ENCODE data around the gene CHD1L. TPM values are rescaled to one million over a fixed set of nuclear protein-coding genes. Genes with fewer than 3 reads are reported as not detected.

The CHD1L gene
- total and polyA plus RNA-seq, 9 donors, result 8.5 to 30.9 (median 16.8) TPM

DNA sequence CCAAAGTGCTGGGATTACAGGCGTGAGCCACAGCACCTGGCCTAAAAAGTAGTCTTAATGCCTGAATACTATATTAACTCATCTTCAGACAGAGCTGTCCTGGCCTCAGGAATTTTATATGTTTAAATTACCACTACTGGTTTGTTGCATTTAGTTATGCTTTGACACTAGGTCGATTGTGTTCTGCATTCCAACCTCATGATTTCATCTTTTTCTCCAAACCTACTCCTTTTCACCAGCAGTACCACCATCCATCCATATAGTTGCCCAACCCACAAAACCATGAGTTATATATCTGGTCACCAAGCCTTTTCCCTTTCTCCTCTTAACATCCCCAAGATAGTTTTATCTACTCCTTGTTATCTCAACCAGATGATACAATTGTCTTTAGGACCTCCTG lies 39.9 kb upstream of the CHD1L start:
- 61 to 64% (median 63%) methylated on average over 2 of the region's 2 CpGs for WGBS, 3 donors
- Histone ChIP-seq H3K9me3 (no peaks in the 10 kb centered on the region), H3K4me3 (no peak overlapping the region), H3K36me3 (no peaks in the 10 kb centered on the region), H3K27me3 (no peaks in the 10 kb centered on the region), H3K4me1 (ENCODE audit: insufficient read depth) (no peaks in the 10 kb centered on the region), H3K27ac (no peak overlapping the region)
- intact Hi-C loops (cut with DNase I), result no loop called here
- TF ChIP-seq POLR2A (IDR thresholded peaks at IDR 0.05), result no peak
- no peak for TF ChIP-seq EP300 (IDR thresholded peaks at IDR 0.05)
- TF ChIP-seq, protein P1, sequence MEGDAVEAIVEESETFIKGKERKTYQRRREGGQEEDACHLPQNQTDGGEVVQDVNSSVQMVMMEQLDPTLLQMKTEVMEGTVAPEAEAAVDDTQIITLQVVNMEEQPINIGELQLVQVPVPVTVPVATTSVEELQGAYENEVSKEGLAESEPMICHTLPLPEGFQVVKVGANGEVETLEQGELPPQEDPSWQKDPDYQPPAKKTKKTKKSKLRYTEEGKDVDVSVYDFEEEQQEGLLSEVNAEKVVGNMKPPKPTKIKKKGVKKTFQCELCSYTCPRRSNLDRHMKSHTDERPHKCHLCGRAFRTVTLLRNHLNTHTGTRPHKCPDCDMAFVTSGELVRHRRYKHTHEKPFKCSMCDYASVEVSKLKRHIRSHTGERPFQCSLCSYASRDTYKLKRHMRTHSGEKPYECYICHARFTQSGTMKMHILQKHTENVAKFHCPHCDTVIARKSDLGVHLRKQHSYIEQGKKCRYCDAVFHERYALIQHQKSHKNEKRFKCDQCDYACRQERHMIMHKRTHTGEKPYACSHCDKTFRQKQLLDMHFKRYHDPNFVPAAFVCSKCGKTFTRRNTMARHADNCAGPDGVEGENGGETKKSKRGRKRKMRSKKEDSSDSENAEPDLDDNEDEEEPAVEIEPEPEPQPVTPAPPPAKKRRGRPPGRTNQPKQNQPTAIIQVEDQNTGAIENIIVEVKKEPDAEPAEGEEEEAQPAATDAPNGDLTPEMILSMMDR (IDR thresholded peaks at IDR 0.05), result no peak
- no peak for DNase-seq

DNA sequence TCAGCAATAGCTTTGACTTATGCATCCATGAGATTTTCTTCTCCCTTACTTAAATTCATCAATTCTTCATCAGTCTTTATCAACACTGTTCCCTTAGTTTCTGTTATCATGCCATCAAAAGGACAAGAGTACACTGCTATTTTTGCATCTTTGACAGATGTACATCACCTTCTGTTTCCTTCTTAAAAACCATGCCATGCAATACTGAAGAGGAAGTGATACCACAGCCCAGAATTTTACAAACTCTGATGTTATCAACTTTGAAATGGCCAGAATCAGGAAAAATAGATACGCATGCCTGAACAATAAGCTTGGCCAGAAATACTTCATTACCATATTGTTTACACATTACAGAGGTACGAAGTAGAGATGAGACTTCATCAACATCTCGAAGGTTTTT lies 38.4 kb upstream of the CHD1L start:
- WGBS, 3 donors, result 91 to 97% (median 94%) methylated on average over 3 of the region's 3 CpGs
- Histone ChIP-seq H3K36me3 (no peaks in the 10 kb centered on the region), H3K27me3 (no peaks in the 10 kb centered on the region), H3K4me1 (ENCODE audit: insufficient read depth) (no peaks in the 10 kb centered on the region), H3K4me3 (no peak overlapping the region), H3K9me3 (no peaks in the 10 kb centered on the region), H3K27ac (no peak overlapping the region)
- DNase-seq, result no peak
- intact Hi-C loops (cut with DNase I), result no loop called here
- TF ChIP-seq EP300 (IDR thresholded peaks at IDR 0.05) (no peak), POLR2A (IDR thresholded peaks at IDR 0.05) (no peak)
- TF ChIP-seq, protein P1 (IDR thresholded peaks at IDR 0.05), result no peak

GRCh38 chr1:147207192-147207591 lies 35.3 kb upstream of the CHD1L start:
- intact Hi-C loops (cut with DNase I), result no loop called here
- no peaks in the 10 kb centered on the region for H3K9me3 ChIP-seq
- DNase-seq, result no peak
- H3K4me1 ChIP-seq (ENCODE audit: insufficient read depth), result no peaks in the 10 kb centered on the region
- H3K27ac ChIP-seq, result no peak overlapping the region
- H3K4me3 ChIP-seq, result no peak overlapping the region
- no peaks in the 10 kb centered on the region for H3K27me3 ChIP-seq
- no peak for TF ChIP-seq POLR2A (IDR thresholded peaks at IDR 0.05)
- TF ChIP-seq, protein P1 (IDR thresholded peaks at IDR 0.05), result no peak
- TF ChIP-seq EP300 (IDR thresholded peaks at IDR 0.05), result no peak
- 86 to 89% (median 88%) methylated on average over 1 of the region's 1 CpG for WGBS, 3 donors
- H3K36me3 ChIP-seq, result no peaks in the 10 kb centered on the region

DNA sequence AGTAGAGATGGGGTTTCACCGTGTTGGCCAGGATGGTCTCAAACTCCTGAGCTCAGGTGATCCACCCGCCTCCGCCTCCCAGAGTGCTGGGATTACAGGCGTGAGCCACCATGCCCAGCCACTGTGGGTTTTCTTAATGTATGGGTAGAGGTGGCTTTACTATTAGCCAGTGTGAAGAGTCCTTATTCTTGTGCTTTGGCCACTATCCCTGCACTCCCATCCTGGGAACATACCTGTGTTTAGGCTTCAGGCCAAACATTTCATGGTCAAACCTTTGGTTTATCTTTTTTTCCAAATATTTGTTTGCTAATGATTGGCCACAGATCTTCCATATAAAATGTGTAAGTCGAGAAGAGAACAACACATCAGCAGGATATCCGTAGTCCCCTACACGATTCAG lies 33.9 kb upstream of the CHD1L start:
- Histone ChIP-seq H3K4me3 (no peak overlapping the region), H3K27ac (no peak overlapping the region), H3K36me3 (no peaks in the 10 kb centered on the region), H3K27me3 (no peaks in the 10 kb centered on the region), H3K9me3 (no peaks in the 10 kb centered on the region), H3K4me1 (ENCODE audit: insufficient read depth) (no peaks in the 10 kb centered on the region)
- TF ChIP-seq POLR2A (IDR thresholded peaks at IDR 0.05), result no peak
- no peak for TF ChIP-seq EP300 (IDR thresholded peaks at IDR 0.05)
- TF ChIP-seq, protein P1 (IDR thresholded peaks at IDR 0.05), result no peak
- WGBS, 3 donors, result 89 to 96% (median 96%) methylated on average over 7 of the region's 7 CpGs
- DNase-seq, result no peak
- intact Hi-C loops (cut with DNase I), result no loop called here

Data from ovary (tissue), 9 donors.